ENCODE results near the gene SPOP.

DNA sequence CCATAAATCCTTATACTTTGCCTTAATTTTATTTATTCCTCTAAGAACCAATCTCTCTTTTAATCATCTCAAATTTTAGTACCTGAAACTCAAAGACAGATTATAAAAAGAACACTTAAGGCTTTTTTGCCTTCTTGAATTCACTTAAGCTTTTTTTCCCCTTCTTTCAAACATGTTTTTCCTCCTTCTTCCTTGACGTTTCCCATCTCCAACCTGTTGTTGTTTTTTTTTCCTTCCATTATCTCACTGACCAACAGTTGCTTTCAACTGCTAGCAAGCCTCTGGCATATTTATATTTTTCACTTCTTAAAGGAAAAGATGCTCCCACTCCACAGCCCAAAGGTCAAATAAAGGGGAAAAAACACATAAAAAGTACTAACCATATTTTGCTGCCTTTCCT, 32.2 kb downstream of the SPOP start:
- TF ChIP-seq, protein P1, sequence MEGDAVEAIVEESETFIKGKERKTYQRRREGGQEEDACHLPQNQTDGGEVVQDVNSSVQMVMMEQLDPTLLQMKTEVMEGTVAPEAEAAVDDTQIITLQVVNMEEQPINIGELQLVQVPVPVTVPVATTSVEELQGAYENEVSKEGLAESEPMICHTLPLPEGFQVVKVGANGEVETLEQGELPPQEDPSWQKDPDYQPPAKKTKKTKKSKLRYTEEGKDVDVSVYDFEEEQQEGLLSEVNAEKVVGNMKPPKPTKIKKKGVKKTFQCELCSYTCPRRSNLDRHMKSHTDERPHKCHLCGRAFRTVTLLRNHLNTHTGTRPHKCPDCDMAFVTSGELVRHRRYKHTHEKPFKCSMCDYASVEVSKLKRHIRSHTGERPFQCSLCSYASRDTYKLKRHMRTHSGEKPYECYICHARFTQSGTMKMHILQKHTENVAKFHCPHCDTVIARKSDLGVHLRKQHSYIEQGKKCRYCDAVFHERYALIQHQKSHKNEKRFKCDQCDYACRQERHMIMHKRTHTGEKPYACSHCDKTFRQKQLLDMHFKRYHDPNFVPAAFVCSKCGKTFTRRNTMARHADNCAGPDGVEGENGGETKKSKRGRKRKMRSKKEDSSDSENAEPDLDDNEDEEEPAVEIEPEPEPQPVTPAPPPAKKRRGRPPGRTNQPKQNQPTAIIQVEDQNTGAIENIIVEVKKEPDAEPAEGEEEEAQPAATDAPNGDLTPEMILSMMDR (IDR thresholded peaks at IDR 0.05) = no peak
- no peak for TF ChIP-seq POLR2A (IDR thresholded peaks at IDR 0.05)
